Panc1 (cell line): ENCODE results near the gene MAPK10. TPM values are rescaled to one million over a fixed set of nuclear protein-coding genes. Genes with fewer than 3 reads are reported as not detected.

ENCODE experiments used
- ATAC-seq: fragments of 200-7000 bp; cut with Tn5 transposase; 2 replicates; pipeline ENCODE4 v1.9.1; 2020; ENCODE audit warnings: mild to moderate bottlenecking, moderate library complexity
- BruUV-seq: library from RNA; stranded (reverse); fragments of 400-500 nt; replicated peaks from 2 replicates; lab custom pipeline; 2021; lab: Mats Ljungman, UMichigan
- CTCF ChIA-PET: fragments of 300-600 bp; sonication (Branson Sonifier 250); formaldehyde crosslinking; loops from one replicate; lab custom pipeline; 2022; ENCODE audit warnings: antibody characterized with exemption; lab: Charles Lee
- POLR2A ChIA-PET: fragments of 300-600 bp; sonication (Branson Sonifier 250); formaldehyde crosslinking; loops from one replicate; lab custom pipeline; 2022; ENCODE audit warnings: antibody characterized with exemption; lab: Charles Lee
- DNase-seq: peaks from one replicate; pipeline ENCODE4 v3.0.0-alpha.2; 2010; ENCODE audit warnings: low read depth, low spot score
- H3K27ac ChIP-seq: 2 replicates; pipeline ENCODE4 v1.5.1; 2011; ENCODE audit warnings: mild to moderate bottlenecking, low read length, inconsistent platforms
- H3K27me3 ChIP-seq: fragments of 200-500 bp; sonication (Bioruptor generic); 2 replicates; pipeline ENCODE4 v1.6.0; 2014; ENCODE audit warnings: low read length, inconsistent platforms; ENCODE audit not compliant: control insufficient read depth, insufficient read depth
- H3K36me3 ChIP-seq: fragments of 200-500 bp; sonication (Bioruptor generic); 2 replicates; pipeline ENCODE4 v1.5.1; 2014; ENCODE audit warnings: inconsistent platforms, mild to moderate bottlenecking, low read length, moderate library complexity; ENCODE audit not compliant: control insufficient read depth, insufficient read depth
- H3K4me1 ChIP-seq: 2 replicates; pipeline ENCODE4 v1.5.1; 2011; ENCODE audit warnings: inconsistent platforms, mild to moderate bottlenecking, low read length, moderate library complexity; ENCODE audit not compliant: control insufficient read depth, insufficient read depth
- H3K4me3 ChIP-seq, 2 experiments: 2 replicates each; pipeline ENCODE4 v1.5.1; 2011 to 2012; ENCODE audit warnings: low read depth in 2 of 2, low read length in 2 of 2, mild to moderate bottlenecking in 2 of 2, inconsistent platforms in 1 of 2, moderate library complexity in 1 of 2
- H3K9me3 ChIP-seq: fragments of 200-500 bp; sonication (Bioruptor generic); 2 replicates; pipeline ENCODE4 v1.5.1; 2014; ENCODE audit warnings: low read depth, mild to moderate bottlenecking, inconsistent platforms, low read length, moderate library complexity; ENCODE audit not compliant: control insufficient read depth, insufficient read depth
- POLR2AphosphoS5 ChIP-seq: IDR thresholded peaks from 2 replicates; pipeline ENCODE4 v1.6.1; 2012; ENCODE audit warnings: mild to moderate bottlenecking, low read depth, low read length, moderate library complexity
- SIN3A ChIP-seq: IDR thresholded peaks from 2 replicates; pipeline ENCODE4 v1.6.1; 2012; ENCODE audit warnings: low read depth, mild to moderate bottlenecking, low read length, moderate library complexity, borderline replicate concordance; ENCODE audit not compliant: insufficient read depth
- TCF7L2 ChIP-seq: IDR thresholded peaks from 2 replicates; pipeline ENCODE4 v1.6.1; 2011; ENCODE audit warnings: mild to moderate bottlenecking, low read depth, low read length, inconsistent platforms
- in situ Hi-C: cut with HindIII; loops from 2 replicates; pipeline ENCODE4 v1.10.0; 2016; ENCODE audit warnings: low sequenced_read_pairs, low pct_unique_long_range_greater_than_20kb
- intact Hi-C: fragments of 100-400 bp; cut with micrococcal nuclease; formaldehyde crosslinking; loops from one replicate; pipeline ENCODE4 v1.10.0; 2022; ENCODE audit not compliant: unreplicated experiment
- total RNA-seq: library from RNA; stranded (reverse); gene quantifications from one replicate; pipeline ENCODE4 v1.2.1, GENCODE V29; 2021; ENCODE audit not compliant: unreplicated experiment
- TF ChIP-seq, protein P1 (sequence below): fragments of 450-650 bp; IDR thresholded peaks from 2 replicates; pipeline ENCODE4 v1.5.1; 2017; ENCODE audit warnings: mild to moderate bottlenecking
- TF ChIP-seq, protein P2 (sequence below), 2 experiments: IDR thresholded peaks; 2 replicates each; pipeline ENCODE4 v1.6.1; 2011 to 2012; ENCODE audit warnings: low read depth in 2 of 2, control low read depth in 1 of 2, low read length in 1 of 2, mild to moderate bottlenecking in 1 of 2, moderate library complexity in 1 of 2; ENCODE audit not compliant: insufficient read depth in 1 of 2

The MAPK10 gene
- total RNA-seq, 1 experiment from 2014 or later, result 0.85 TPM

DNA sequence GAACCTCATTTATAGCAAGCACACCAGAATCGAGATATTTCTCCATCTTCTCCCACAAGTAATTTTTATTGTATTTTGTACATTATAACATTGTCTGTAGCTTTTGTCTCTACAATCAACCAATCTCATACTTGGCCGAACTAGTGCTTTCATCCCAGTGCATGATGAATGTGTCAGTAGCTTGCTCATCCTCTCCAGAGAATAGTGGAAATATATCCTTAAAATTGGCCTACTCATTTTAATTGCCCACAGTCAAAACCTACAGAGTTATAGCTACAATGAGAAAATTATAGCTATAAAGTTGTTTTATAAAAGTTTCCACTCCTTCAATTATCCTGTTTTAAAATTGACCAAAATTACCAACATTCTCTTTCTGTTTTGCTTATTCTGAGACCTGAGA lies 103.8 kb downstream of the MAPK10 start:
- H3K27ac ChIP-seq, result no peak overlapping the region
- POLR2A ChIA-PET, result no interaction called here
- no peaks in the 10 kb centered on the region for H3K4me1 ChIP-seq
- DNase-seq, result no peak
- H3K4me3 ChIP-seq, result no peak overlapping the region
- in situ Hi-C loops, result no loop called here
- no TSS peak for BruUV-seq
- H3K36me3 ChIP-seq, result no peaks in the 10 kb centered on the region
- no peak for TF ChIP-seq TCF7L2
- TF ChIP-seq, protein P1, sequence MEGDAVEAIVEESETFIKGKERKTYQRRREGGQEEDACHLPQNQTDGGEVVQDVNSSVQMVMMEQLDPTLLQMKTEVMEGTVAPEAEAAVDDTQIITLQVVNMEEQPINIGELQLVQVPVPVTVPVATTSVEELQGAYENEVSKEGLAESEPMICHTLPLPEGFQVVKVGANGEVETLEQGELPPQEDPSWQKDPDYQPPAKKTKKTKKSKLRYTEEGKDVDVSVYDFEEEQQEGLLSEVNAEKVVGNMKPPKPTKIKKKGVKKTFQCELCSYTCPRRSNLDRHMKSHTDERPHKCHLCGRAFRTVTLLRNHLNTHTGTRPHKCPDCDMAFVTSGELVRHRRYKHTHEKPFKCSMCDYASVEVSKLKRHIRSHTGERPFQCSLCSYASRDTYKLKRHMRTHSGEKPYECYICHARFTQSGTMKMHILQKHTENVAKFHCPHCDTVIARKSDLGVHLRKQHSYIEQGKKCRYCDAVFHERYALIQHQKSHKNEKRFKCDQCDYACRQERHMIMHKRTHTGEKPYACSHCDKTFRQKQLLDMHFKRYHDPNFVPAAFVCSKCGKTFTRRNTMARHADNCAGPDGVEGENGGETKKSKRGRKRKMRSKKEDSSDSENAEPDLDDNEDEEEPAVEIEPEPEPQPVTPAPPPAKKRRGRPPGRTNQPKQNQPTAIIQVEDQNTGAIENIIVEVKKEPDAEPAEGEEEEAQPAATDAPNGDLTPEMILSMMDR, result no peak
- TF ChIP-seq, protein P2, sequence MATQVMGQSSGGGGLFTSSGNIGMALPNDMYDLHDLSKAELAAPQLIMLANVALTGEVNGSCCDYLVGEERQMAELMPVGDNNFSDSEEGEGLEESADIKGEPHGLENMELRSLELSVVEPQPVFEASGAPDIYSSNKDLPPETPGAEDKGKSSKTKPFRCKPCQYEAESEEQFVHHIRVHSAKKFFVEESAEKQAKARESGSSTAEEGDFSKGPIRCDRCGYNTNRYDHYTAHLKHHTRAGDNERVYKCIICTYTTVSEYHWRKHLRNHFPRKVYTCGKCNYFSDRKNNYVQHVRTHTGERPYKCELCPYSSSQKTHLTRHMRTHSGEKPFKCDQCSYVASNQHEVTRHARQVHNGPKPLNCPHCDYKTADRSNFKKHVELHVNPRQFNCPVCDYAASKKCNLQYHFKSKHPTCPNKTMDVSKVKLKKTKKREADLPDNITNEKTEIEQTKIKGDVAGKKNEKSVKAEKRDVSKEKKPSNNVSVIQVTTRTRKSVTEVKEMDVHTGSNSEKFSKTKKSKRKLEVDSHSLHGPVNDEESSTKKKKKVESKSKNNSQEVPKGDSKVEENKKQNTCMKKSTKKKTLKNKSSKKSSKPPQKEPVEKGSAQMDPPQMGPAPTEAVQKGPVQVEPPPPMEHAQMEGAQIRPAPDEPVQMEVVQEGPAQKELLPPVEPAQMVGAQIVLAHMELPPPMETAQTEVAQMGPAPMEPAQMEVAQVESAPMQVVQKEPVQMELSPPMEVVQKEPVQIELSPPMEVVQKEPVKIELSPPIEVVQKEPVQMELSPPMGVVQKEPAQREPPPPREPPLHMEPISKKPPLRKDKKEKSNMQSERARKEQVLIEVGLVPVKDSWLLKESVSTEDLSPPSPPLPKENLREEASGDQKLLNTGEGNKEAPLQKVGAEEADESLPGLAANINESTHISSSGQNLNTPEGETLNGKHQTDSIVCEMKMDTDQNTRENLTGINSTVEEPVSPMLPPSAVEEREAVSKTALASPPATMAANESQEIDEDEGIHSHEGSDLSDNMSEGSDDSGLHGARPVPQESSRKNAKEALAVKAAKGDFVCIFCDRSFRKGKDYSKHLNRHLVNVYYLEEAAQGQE (IDR thresholded peaks at IDR 0.05; ENCODE audit: insufficient read depth in 1 of 2, low read depth in 2 of 2, low read length in 1 of 2), result no peak
- no peak for TF ChIP-seq SIN3A
- TF ChIP-seq POLR2AphosphoS5, result no peak
- intact Hi-C loops, result no loop called here
- H3K27me3 ChIP-seq, result no peaks in the 10 kb centered on the region
- CTCF ChIA-PET, result no interaction called here
- H3K9me3 ChIP-seq, result no peaks in the 10 kb centered on the region
- ATAC-seq, result no peak

DNA sequence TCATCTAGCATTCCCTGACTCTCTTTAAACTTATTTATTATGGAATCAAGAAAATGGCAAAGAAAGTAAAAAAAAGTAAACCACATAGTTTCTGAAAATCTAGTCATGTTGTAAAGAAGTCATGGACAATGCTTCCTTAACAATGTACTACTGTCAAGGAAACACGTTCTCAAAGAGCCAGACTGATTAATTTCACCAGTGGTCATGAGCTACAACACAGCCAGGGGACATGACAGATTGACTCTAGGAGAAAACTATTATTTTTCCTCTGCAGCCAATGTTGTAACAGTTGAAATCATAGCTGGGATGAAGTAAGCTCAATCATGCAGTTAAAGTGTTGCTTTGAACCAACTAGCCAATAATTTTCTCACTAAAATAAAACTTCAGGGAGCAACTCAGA lies 109.2 kb downstream of the MAPK10 start:
- in situ Hi-C loops, result no loop called here
- Histone ChIP-seq H3K27ac (no peak overlapping the region), H3K9me3 (no peaks in the 10 kb centered on the region), H3K36me3 (no peaks in the 10 kb centered on the region), H3K27me3 (no peaks in the 10 kb centered on the region), H3K4me1 (no peaks in the 10 kb centered on the region), H3K4me3 (no peak overlapping the region)
- ChIA-PET CTCF (no interaction called here), POLR2A (no interaction called here)
- TF ChIP-seq, protein P1, result no peak
- TF ChIP-seq, protein P2 (IDR thresholded peaks at IDR 0.05; ENCODE audit: insufficient read depth in 1 of 2, low read depth in 2 of 2, low read length in 1 of 2), result no peak
- TF ChIP-seq SIN3A (no peak), TCF7L2 (no peak), POLR2AphosphoS5 (no peak)
- intact Hi-C loops, result no loop called here
- no TSS peak for BruUV-seq
- no peak for ATAC-seq
- DNase-seq, result no peak
